Mononuclear cell (primary cell): ENCODE data around the gene CST9. TPM values are rescaled to one million over a fixed set of nuclear protein-coding genes. Genes with fewer than 3 reads are reported as not detected.
"Not testable (repeated sequence)": the region's sequence is repeated elsewhere in the genome, so short reads cannot be mapped to it uniquely, and the experiment has no call there.

ENCODE experiments used
- H3K27me3 ChIP-seq: 2 replicates; pipeline ENCODE4 v1.6.0; 2011; ENCODE audit warnings: low read length, control low read depth; ENCODE audit not compliant: insufficient read depth
- H3K4me1 ChIP-seq: 2 replicates; pipeline ENCODE4 v1.5.1; 2011; ENCODE audit warnings: mild to moderate bottlenecking, low read length, control low read depth; ENCODE audit not compliant: insufficient read depth
- H3K4me3 ChIP-seq: 2 replicates; pipeline ENCODE4 v1.5.1; 2011; ENCODE audit warnings: mild to moderate bottlenecking, low read length, moderate library complexity
- H3K9me3 ChIP-seq: 2 replicates; pipeline ENCODE4 v1.5.1; 2011; ENCODE audit warnings: low read depth, mild to moderate bottlenecking, control low read depth, low read length
- total RNA-seq: library from RNA; depleted of rRNA; stranded (reverse); fragments of >200 nt; gene quantifications from one replicate; pipeline ENCODE4 v1.2.3, GENCODE V29; 2012

The CST9 gene
- total RNA-seq, 1 donor: not detected

DNA sequence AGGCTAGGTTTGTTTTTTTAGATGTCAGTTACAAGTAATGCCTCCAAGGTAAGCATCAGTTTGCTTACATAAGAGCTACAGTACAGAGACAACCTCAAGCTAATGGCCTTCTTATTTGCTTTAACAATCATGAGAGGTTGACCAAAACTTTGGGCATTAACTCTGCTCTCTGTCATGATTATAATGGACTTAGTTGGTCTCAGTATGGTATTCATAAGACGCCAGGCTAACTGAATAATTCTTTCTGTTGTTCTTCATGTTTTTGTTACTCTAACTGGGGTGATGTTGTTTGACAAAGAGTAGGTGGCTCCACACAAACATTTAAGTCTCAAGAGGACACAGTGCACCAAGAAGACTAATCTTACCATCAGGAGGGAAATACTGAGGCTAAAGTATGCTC lies 9.8 kb downstream of the CST9 start:
- H3K4me1 ChIP-seq: no peaks in the 10 kb centered on the region
- no peaks in the 10 kb centered on the region for H3K27me3 ChIP-seq
- H3K4me3 ChIP-seq: no peak overlapping the region
- no peaks in the 10 kb centered on the region for H3K9me3 ChIP-seq

GRCh38 chr20:23588434-23589403 lies 17.0 kb downstream of the CST9 start:
- Histone ChIP-seq H3K4me3 (no peak overlapping the region), H3K9me3 (no peaks in the 10 kb centered on the region), H3K27me3 (no peaks in the 10 kb centered on the region), H3K4me1 (no peaks in the 10 kb centered on the region)

DNA sequence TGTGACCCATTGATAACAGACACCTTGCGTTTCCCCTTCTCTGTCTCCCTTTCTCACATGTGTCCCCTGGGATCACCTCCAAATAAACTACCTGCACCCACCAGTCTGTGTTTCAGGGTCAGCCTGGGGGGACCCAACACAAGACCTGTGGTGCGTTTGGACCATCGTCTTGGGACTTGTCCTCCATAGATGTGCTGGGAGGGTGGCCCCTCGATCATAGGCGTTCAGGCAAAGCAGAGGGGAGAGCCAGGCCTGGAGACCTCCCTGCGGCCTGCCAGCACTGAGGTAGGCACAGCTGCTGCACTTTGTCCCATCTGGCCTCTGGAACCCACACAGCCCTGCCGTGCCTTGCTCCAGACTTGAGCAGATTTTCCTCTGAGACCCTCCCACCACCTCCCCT lies 18.1 kb downstream of the CST9 start:
- H3K27me3 ChIP-seq: no peaks in the 10 kb centered on the region
- no peaks in the 10 kb centered on the region for H3K9me3 ChIP-seq
- H3K4me3 ChIP-seq: no peak overlapping the region
- no peaks in the 10 kb centered on the region for H3K4me1 ChIP-seq

- H3K27me3 ChIP-seq: no peaks in the 10 kb centered on the region
- no peak overlapping the region for H3K4me3 ChIP-seq
Observed at GRCh38 chr20:23586735-23587525, 18.8 kb downstream of the CST9 start.

DNA sequence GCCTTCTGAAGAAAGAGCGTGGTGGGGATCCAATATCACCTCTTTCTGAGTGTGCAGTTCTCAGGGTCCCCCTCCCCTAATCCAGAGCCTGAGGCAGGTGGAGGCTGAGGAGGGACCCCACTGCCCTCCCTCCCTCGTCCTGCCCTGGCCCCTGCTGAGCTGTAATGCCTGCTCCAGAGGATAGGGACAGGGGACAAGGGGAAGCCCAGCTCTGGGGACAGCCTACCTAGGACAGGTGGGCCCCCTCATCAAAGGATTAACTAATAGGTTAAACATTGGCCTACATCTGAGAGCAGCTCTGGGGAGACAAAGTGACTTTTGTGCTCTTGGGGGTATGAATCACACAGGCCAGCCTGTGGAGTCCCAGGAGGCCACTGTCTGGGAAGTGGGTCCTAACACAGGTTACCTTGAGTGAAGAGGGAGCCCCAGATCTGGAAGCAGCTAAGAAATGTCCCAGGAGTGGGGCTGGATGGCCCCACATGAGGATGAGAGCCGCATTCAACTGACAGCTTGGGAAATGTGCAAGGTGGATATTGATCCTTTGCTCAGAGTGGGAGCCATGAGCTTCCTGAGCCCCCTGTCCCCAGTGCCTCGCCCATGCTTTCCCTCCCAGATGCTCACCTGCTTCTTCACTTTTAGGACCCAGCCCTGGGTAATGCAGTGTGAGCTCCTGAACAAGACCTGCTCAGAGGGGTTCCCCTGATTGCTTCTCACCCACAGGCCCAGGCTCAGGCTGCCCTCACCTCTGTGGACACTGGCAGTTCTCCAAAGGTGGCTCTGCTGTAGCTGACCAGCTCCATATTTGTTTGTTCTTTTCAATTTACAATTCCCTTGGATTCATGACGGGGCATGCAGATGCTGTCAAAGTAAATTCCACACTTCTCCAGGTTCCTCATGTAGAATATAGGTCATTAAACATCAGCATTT lies 19.6 kb downstream of the CST9 start:
- no peaks in the 10 kb centered on the region for H3K27me3 ChIP-seq
- no peaks in the 10 kb centered on the region for H3K9me3 ChIP-seq
- H3K4me1 ChIP-seq: no peaks in the 10 kb centered on the region
- H3K4me3 ChIP-seq: no peak overlapping the region

More at GRCh38 chr20:23586735-23587525, 18.8 kb downstream of the CST9 start:
- H3K4me1 ChIP-seq: no peaks in the 10 kb centered on the region
- no peaks in the 10 kb centered on the region for H3K9me3 ChIP-seq

DNA sequence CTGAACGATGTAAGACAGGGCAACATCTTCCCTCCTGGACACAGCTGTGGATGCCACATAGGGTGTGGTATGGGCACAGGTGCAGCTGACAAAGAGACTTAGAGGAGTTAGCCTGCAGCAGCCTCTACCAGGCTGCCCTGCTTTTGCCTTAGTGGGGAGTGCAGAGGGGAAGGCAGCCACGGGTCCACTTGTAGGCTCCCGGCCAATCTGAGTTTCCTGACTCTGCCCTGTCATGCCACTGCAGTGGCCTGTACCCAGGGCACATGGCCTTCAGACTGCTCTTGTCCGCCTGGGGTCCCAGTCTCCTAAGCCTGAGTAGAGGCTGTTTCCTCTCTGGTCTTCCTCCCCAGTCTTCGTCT lies 20.3 kb downstream of the CST9 start:
- Histone ChIP-seq H3K4me1 (no peaks in the 10 kb centered on the region), H3K27me3 (no peaks in the 10 kb centered on the region), H3K4me3 (no peak overlapping the region), H3K9me3 (no peaks in the 10 kb centered on the region)

- no peak overlapping the region for H3K4me3 ChIP-seq
- no peaks in the 10 kb centered on the region for H3K4me1 ChIP-seq
- no peaks in the 10 kb centered on the region for H3K27me3 ChIP-seq
- no peaks in the 10 kb centered on the region for H3K9me3 ChIP-seq
Observed at GRCh38 chr20:23584434-23585199, 21.1 kb downstream of the CST9 start.

GRCh38 chr20:23583526-23583925 lies 22.2 kb downstream of the CST9 start:
- Histone ChIP-seq H3K9me3 (no peaks in the 10 kb centered on the region), H3K27me3 (peaks cover 3% of the 10 kb centered on the region), H3K4me3 (no peak overlapping the region), H3K4me1 (no peaks in the 10 kb centered on the region)

DNA sequence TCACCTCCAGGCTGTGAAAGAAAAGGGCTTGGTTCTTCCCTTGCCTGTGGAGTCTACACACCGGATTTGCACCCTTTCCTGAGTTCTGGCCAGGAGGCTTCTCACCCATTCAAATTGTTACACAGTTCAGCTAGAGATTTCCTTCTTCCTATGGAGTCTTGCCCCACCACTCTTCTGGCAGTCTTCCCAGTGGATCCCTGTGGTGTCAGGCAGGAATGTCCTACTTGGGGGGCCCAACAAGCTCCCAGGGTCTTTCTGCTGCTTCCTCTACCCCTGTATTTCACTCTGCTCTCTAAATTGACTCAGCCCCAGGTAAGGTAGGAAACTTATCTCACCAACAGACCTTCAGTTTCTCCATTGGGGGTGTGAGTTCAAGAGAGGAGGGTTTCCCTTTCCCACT lies 23.4 kb downstream of the CST9 start:
- Histone ChIP-seq H3K9me3 (no peaks in the 10 kb centered on the region), H3K4me3 (no peak overlapping the region), H3K4me1 (no peaks in the 10 kb centered on the region), H3K27me3 (peaks cover 3% of the 10 kb centered on the region)

DNA sequence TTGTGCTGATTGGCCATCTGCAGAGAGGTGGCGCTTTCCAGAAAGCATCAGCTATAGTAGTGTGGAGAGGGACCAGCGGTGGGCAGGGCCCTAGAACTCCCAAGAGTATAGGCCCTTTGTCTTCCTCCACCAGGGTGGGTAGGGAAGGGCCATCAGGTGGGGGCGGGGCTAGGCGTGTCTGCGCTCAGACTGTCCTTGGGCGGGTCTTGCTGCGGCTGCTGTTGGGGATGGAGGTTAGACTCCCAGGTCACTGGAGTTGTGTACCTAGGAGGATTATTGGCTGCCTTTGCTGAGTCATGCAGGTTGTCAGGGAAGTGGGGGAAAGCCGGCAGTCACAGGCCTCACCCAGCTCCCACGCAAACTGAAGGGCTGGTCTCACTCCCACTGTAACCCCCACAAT lies 23.9 kb downstream of the CST9 start:
- not testable (repeated sequence) for H3K4me3 ChIP-seq, H3K4me1 ChIP-seq, H3K27me3 ChIP-seq, H3K9me3 ChIP-seq

- Histone ChIP-seq H3K9me3 (no peaks in the 10 kb centered on the region), H3K27me3 (peaks cover 3% of the 10 kb centered on the region), H3K4me1 (no peaks in the 10 kb centered on the region), H3K4me3 (no peak overlapping the region)
Observed at GRCh38 chr20:23574977-23575376, 30.7 kb downstream of the CST9 start.

DNA sequence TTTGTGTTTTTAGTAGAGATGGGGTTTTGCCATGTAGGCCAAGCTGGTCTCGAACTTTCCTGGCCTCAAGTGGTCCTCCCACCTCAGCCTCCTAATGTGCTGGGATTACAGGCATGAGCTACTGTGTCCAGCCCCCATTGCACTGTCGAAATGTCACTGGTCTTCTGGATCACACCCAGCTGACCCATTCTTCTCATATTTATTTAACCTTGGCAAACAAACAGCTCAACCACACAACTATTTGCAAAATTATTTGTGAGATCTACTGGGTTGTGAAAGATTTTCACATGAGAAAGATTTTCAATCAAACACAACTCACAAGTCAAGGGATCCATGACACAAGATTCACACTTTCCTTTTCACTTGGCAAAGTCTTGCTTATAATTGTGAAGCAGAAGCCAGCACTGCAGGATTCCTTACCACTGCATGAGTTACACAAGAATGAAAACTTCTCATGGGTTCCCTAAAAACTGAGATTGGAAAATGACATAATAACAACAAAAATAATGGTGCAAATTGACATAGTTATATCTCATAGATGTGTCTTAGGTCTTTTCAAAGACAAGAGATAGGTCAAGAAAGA lies 35.4 kb downstream of the CST9 start:
- Histone ChIP-seq H3K27me3 (no peaks in the 10 kb centered on the region), H3K9me3 (no peaks in the 10 kb centered on the region), H3K4me1 (no peaks in the 10 kb centered on the region), H3K4me3 (no peak overlapping the region)

- no peaks in the 10 kb centered on the region for H3K9me3 ChIP-seq
- H3K27me3 ChIP-seq: no peaks in the 10 kb centered on the region
- no peak overlapping the region for H3K4me3 ChIP-seq
- no peaks in the 10 kb centered on the region for H3K4me1 ChIP-seq
Observed at GRCh38 chr20:23569570-23569969, 36.1 kb downstream of the CST9 start.

DNA sequence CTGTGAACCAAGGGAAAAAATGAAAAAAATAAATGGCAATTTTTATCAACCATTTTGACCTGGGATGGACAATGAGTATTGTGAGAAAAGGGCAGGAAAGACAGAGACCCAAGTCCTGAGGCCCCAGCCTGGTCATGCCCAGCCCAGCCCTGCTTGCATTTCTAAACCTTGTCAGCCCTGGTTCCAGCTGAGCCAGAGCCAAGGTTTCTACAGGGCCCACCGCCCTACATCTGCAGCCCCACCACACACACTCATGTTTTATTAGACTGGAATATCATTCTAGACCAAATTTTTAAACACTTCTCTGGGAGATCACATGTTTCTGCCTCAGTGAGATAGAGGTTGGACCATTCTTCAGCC lies 36.8 kb downstream of the CST9 start:
- Histone ChIP-seq H3K4me3 (no peak overlapping the region), H3K27me3 (no peaks in the 10 kb centered on the region), H3K9me3 (no peaks in the 10 kb centered on the region), H3K4me1 (no peaks in the 10 kb centered on the region)
